HG03354 (cell line): ENCODE results near the gene GJA10.

Experiments
- ATAC-seq: cut with Tn5 transposase; IDR thresholded peaks from one replicate; pipeline ENCODE4 v1.9.1; 2021; ENCODE audit warnings: mild to moderate bottlenecking; ENCODE audit not compliant: unreplicated experiment, poor library complexity, severe bottlenecking

The GJA10 gene

GRCh38 chr6:89916136-89916920, 22.1 kb downstream of the GJA10 start:
- no peak for ATAC-seq

GRCh38 chr6:89917216-89917615, 22.9 kb downstream of the GJA10 start:
- ATAC-seq, result no peak

GRCh38 chr6:89917801-89918366, 23.6 kb downstream of the GJA10 start:
- ATAC-seq, result no peak

DNA sequence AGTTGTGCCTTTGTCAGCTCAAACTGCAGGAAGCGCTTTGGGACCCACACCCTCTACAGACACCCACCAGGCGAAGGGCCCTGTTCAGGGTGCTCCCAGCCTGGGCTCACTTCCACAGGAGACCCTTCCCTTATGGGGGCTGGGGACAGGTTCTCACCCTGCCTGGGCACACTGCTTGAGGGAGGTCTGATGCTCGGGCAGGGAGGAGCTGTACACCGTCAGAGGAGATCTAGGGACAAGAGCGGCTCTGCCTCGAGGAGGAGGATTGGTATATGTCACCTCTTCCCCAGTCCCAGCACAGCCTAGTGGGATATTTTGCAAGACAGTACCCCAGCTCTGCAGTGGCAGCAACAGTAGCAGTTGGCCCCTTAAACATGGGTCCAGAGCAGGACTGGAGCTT, 26.9 kb downstream of the GJA10 start:
- no peak for ATAC-seq

DNA sequence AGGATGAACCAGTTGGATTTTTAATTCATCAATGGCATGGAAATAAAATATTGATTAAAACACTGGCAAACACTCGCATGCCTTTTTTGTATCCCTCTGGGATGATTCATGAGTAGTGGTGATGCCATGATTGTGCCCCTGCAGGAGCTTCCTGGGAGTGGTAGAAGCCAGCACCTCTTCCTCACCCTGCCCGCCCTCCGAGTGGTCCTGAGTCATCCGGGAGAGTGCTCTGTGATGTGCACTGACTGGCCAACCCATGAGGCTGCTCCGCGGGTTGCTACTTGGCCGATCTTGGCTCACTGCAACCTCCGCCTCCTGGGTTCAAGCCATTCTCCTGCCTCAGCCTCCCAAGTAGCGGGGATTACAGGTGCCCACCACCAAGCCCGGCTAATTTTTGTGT, 27.4 kb downstream of the GJA10 start:
- ATAC-seq, result no peak

- no peak for ATAC-seq
Observed at GRCh38 chr6:89924231-89924630, 30.0 kb downstream of the GJA10 start.

GRCh38 chr6:89925826-89926225, 31.6 kb downstream of the GJA10 start:
- ATAC-seq, result no peak

GRCh38 chr6:89927264-89927663, 33.0 kb downstream of the GJA10 start:
- ATAC-seq, result no peak

GRCh38 chr6:89927791-89928550, 33.7 kb downstream of the GJA10 start:
- ATAC-seq, result no peak

GRCh38 chr6:89928604-89929003, 34.3 kb downstream of the GJA10 start:
- ATAC-seq, result no peak

- ATAC-seq, result no peak
Observed at GRCh38 chr6:89930789-89931188, 36.5 kb downstream of the GJA10 start.

- no peak for ATAC-seq
Observed at GRCh38 chr6:89932245-89932802, 38.1 kb downstream of the GJA10 start.

GRCh38 chr6:89934685-89935366, 40.6 kb downstream of the GJA10 start:
- no peak for ATAC-seq

- ATAC-seq, result no peak
Observed at GRCh38 chr6:89936177-89936576, 41.9 kb downstream of the GJA10 start.

DNA sequence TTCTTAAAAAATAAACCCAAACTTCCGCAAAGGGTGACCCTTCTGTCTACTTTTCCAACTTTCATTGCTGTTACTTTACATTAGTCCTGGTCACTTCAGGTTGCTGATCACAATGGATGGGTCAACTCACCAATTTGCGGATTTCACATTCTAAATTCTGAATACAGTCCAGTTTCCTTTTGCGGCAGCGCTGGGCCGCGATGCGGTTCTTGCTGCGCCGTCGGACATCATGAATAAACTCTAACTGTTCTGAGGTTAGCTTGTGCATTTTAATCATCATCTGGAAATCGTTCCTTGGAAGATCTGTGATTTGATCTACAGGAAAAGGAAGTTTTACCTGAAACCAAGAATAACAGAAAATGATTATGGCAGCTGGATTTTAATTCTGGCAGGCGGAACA, 43.7 kb downstream of the GJA10 start:
- ATAC-seq, result no peak

GRCh38 chr6:89939144-89939543, 44.9 kb downstream of the GJA10 start:
- no peak for ATAC-seq

GRCh38 chr6:89940225-89941027, 46.2 kb downstream of the GJA10 start:
- peak; percentile 90 for ATAC-seq

DNA sequence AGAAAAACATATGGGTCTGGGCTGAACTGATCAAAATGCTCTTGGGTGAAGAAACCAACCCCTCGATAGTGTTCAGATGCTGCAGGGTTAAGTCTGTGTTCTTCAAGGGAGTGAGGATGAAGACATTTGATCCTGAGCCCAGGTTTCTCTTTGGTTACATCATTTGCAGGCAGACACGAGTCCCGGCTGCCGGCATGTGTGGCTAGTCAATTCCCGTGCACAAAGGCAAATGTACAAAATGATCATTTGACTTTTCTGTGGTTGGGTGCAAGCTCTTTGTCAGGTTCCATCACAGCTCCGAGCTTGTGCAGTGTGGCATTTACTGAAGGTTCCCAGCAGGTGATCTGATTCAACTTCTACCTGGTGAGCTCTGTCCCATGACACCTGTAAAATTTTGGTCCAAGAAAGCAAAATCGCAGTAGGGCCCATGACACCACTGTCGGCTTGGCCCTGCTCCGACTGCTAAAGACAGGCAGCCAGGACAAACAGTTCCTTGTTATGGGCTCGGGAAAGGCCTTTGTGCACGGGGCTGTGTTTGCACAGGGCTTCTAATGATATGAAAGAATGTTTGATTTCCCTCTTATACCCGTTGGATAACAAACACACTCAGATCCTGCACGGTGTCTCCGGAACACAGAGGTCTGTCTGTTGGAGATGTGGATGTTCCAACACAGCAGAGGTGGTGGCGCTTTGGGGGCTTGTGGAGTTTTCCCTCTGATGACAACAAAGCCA, 46.9 kb downstream of the GJA10 start:
- no peak for ATAC-seq
